HG03457 (cell line): ENCODE data around the gene LHX4.

Source experiments
- ATAC-seq: cut with Tn5 transposase; IDR thresholded peaks from one replicate; pipeline ENCODE4 v1.9.1; 2021; ENCODE audit warnings: moderate number of reproducible peaks; ENCODE audit not compliant: unreplicated experiment

LHX4 gene

DNA sequence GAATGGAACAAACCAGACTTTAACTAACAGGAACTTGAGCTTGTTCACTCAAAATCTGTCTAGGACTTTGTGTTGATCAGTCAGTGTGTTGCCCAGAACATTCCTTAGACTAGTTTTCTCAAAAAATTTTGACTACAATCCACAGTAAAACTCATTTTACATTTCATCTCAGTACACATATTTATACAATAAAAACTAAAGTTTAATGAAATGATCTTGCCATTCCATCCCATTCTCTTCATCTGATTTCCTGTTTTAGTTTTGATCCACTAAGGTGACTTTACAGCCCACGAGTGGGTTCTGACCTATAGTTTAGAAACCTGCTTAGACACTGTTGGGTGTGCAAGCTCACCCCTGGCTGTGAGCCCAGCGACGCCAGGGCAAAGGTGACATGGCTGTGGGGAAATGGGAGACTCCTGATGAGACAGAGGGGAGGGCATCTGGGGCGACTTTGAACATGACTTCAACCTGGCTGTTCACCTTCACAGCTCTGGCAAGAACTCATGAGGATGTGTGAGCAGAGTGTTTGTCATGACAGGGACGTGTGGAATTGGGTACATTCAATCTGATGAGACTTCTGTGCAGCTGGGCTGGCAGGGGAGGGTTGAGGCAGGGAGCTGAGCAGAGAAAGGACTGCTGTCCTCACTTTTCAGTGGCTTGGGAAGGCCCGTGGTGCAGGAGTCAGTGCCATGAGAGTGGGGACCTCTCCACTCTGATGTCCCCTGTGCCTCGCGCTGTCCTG, 40.6 kb downstream of the LHX4 start:
- no peak for ATAC-seq

DNA sequence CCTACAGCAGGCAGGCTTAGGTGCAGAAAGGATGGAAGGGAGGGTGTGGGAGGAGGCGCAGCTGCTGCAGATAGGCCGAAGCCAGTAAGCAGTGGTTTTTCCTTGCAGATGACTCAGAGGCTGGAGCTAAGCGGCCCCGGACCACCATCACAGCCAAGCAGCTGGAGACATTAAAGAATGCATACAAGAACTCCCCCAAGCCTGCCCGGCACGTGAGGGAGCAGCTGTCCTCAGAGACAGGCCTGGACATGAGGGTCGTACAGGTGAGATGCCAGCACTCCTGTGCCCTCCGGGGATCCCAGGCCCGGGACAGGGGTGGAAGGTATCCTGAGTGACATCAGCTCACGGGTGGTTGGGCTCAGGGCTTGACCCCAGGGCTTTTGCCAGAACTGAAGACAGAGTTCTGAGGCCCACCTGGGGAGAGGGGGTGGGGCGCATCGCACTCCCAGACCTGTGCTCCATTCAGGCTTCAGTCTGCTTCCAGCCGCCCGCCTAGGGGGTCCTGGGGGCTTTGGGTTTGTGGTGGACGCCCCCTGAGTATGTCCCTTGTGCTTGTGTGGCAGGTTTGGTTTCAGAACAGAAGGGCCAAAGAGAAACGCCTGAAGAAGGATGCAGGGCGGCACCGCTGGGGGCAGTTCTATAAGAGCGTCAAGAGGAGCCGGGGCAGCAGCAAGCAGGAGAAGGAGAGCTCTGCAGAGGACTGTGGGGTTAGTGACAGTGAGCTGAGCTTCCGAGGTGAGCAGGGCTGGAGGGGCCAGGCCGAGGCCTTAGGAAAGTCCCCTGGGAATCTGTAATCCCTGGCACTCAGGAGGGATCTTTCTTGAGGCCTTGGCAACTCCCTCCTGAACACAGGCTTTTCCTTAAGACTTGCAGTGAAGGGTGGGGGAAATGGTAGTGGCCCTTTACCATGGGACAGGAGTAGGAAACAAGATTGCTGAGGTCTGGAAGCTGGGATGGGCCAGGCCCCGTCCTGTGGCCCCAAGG, 41.5 kb downstream of the LHX4 start:
- ATAC-seq: no peak

DNA sequence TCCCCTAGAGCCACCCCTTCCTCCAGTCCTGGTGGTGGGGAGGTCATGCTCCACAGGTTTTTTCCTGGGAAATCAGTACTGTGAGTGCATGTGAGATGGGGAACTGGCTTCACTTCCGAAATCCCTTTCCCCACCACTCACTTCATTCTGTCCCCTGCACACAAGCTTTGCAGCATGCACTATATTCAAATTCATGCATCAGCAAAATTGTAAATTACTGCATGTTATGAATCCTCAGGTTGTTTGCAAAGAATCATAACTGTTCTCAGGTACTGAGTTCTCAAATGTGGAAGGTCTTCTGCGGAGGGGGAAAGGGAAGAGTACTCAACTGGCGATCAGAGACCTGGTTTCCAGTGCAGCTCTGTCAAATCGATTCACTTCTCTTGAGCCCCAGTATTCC, 42.3 kb downstream of the LHX4 start:
- ATAC-seq: no peak

DNA sequence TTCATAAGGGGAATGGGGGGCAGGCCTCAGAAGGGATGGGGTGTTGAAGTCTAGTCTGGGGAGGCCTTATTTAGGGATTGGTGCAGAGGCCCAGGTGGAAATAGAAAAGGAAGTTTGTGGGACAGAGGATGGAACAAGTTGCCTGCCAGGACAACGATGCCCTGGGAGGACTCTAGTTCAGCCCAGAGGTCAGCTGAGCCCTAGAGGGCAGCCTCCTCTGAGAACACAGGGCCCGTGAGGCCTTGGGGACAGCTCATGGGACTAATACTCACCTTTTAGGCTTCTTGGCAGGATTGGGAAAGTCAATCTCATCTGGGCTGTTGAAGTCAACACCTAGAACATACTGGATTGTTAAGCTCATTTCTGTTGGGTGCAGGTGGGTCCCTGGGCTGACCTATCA, 43.0 kb downstream of the LHX4 start:
- ATAC-seq: no peak

DNA sequence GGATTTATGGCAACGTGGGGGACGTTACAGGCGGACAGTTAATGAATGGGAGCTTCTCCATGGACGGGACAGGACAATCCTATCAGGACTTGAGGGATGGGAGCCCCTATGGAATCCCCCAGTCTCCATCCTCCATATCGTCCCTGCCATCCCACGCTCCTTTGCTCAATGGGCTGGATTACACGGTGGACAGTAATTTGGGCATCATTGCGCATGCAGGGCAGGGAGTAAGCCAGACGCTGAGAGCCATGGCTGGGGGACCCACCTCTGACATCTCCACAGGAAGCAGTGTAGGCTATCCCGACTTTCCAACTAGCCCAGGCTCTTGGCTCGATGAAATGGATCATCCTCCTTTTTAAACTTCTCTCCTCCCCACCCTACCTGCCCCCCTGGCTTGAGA, 44.2 kb downstream of the LHX4 start:
- no peak for ATAC-seq

DNA sequence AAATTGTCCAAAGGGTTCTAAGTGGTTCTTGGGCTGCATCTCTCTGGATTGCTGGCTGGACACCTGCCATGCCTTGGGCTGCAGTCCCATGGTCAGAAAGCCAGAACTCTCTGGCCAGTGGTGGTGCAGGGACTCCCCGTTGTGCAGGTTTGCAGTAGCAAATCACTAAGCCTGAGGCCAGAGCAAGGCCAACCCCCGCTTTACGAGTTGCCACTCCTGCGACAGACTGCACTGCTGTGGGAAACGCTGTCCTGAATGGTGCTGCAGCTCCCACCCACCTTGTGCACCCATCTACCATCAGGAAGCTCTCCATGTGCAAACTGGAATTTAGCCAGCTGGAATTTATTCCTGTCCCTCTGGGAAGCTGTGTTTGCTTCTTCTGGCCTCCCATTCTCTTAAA, 45.7 kb downstream of the LHX4 start:
- ATAC-seq: no peak

DNA sequence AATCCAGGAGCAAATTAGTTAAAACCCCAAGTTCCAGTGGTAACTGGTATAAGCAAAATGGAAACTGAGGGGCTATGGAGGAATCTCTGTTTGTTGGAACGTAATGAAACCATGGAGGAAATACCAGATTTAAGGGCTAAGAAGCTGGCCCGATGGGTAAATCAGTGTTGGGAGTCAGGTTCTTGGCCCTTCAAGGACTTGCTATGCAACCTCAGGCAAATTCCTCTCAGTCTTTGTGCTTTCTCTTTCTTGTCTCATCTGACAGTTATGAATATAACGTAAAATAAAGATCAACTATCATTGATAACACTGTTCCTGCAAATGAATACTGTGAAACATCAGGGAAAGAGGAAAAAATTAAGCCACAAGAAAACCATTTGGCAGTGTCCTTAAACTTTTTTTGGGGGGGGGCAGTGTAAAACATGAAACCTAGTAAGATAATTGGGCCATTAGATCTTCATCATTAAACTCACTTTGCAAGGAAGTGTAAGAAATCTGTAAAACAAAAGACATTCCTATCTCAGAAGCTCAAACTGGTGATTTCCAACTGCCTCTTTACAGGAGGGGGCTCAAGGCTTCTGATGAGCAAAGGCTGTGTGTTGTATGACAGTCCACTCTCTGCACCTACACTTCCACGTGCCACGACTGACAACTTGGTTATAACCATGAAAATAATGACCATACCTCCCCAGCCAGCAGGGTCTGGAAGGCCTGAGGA, 47.6 kb downstream of the LHX4 start:
- no peak for ATAC-seq

DNA sequence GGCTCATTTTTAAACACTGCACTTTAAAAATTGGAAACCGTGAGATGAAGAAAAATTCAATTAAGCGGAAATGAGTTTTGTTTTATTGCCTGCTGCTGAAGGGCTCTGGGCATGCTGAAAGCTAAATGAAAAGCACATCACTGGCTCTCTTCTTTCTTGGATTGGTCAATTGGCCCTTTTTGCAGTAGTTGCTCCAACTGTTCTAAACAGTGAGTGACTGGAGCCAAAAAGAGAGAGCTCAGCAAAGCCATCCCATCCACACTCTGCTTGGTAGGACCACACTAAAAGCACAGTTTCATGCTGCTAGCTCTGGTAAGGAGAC, 48.1 kb downstream of the LHX4 start:
- ATAC-seq: no peak

DNA sequence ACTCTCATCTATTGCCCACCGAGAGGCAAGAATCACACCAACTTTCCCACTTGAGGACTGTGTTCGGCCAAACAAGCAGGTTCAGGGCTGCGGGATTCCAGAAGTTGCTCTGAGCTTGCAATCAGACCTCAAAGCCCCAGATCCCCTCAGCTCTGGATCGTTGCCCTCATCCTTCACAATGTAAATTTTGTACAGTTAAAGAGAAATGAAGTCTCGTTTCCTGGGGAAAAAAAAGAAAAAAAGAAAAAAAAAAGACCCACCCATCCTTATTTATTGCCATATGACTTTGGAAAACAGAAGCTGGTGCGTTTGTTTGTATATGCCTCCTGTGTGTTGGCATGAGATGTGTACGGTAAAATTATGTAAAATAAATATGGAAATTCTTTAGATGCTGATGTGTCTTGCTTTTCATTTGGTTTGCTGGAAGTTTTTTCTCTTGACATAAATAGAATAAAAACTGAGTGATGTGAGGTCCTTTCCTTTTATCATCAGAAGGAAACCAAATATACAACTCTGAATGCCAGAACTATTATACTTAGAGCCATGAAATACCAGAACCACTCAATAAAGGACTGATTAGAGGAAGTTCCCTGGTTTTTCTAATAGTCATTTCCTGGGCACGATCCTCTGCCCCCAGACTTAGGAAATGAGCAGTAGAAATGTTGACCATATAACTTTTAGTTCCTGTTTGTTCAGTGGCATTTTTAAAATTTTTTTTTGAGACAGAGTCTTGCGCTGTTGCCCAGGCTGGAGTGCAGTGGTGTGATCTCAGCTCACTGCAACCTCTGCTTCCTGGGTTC, 48.7 kb downstream of the LHX4 start:
- no peak for ATAC-seq

DNA sequence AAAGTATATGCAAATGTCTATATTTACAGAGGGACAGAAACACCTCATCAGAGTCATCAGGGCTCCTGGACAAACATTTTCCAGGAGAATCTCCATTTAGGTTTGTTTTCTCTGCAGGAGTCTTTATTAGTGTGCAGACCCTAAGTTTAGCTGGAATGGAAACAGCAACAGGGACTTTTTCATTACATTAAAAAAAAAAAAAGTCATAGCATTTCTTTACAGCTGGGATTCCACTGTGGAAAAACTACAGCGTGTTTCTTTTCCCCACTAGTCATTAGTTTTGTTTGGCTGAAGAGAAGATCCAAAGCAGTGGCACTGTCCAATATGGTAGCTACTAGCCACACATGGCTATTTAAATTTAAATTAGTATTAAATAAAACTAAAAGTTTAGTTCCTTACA, 49.6 kb downstream of the LHX4 start:
- ATAC-seq: no peak

DNA sequence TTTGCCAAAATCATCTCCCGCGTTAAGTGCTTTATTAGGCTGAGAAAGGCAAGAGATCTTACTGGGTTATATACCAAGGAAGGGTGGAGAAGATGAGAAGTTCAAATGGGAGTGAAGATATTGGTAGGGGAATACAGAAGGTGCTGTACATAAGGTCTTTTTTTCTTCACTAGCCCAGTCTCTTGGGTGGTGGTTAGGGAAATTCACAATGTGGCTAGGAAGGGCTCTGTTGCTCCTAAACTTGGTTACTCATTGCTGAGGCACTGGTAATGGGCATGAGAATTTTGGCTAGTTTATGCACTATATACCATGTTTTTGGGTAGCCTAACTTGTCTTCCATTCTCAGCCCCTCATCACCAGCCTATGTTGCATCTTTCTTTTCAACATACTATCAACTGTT, 50.6 kb downstream of the LHX4 start:
- ATAC-seq: no peak

DNA sequence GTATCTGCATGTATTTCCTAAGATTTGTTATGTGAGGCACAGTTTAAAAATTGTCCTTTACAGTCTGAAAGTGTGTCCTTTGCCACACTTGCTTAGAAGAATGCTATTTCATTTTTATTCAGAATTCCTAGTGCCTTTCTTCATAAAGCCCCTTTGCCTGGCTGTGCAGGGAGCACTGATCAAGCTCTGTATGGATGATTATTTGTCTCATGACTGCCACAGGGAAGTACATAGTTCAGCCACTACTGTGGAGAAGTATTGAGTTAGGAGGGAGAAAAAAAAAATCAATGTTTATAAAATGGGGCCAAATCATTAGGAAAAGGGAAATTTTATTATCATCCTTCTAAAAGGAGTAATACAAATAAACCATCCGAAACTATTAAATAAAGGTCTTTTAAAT, 51.4 kb downstream of the LHX4 start:
- no peak for ATAC-seq

DNA sequence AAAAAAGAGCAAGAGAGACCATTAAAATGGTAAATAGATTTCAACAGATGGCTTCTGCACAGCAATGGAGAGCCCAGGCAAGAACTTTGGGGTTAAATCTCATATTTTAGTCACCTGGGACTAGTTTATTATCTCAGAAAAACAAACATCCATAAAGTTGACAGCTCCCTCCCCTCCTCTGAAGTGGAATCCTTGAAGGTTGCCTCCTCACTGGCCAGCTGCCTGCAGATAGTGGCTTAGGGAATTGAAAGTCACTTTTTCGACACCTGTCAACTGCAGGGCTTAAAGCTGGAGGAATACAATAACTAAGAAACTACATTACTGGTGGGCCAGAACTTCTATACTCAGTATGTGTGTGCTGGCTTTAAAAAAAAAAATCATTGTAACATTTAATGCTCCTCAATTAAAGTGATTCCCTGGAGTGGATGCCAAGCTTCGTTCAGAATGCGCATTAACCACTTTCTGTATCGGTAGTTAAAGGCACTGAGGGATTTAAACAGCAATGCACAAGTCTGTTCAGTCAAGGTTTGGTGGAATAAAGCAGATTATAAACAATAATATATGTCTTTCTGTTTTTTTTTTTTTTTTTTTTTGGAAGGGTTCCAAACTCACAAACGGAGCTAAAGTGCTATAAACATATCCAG, 52.5 kb downstream of the LHX4 start:
- ATAC-seq: no peak

DNA sequence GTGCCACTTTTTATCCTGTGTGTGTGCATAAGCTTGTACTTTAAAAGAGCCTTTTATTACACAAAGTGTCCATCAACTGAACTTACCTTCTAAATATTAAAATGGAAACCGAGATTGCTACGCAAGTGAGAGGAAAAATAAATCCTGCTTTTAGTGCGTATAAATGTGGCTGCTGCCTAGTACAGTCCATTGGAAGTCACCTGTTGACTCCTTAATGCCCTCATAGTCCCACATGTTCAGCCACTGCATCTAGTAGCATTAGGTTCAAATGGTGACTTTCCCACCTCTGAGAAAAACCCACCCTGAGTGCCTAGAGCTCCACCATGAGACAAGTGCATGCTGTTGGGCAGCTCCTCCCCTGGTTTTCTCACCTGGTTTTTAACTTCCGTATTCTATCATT, 53.0 kb downstream of the LHX4 start:
- ATAC-seq: no peak

DNA sequence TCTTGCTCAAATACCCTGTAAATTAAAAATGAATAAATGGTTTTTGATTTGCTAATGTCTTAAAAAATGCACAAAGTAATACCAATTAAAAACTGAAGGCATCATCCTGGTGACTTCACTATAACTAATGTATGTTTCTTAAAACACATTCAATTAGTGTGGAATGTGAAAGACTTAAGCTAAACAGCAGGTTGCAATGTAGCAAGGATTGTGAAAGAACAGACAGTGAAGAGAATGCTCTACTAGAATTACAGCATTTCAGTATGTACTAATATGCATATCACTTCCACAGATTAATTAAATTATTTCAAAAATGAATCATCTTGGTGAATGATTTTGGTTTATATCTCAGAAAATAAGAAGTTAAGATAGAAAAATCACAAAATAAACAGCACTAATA, 56.4 kb downstream of the LHX4 start:
- no peak for ATAC-seq

DNA sequence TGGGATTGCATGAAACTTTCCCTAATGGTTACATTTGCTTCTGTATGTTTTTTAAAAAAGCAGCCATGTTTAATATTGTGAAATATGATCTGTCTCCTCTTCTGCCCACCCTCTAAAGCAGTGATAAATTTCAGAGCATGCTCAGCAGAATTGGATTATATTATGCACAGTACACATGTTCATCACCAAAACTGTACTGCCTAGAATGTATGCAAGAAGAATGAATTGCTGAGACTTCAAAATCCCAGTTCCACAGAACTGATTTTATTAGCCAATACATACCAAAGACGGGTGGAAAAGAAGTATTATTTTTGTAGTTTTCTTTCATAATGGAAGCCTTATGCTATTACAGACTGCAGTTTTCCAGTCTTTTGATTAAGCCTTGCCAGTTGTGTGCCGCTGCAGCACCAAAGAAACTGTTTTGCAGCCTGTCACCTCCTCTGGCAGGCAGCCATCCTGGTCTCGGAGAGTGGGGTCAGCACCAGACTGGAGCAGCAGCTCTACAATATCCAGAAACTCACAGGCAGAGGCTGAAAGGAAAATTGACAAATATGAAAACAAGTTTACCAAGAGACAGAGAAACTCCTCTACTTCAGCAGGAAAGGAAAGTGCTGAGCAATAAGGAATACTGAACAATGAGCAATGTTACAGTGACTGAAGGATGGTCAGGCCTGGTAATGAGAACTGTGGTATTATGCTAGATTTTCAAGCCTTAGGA, 58.1 kb downstream of the LHX4 start:
- no peak for ATAC-seq

DNA sequence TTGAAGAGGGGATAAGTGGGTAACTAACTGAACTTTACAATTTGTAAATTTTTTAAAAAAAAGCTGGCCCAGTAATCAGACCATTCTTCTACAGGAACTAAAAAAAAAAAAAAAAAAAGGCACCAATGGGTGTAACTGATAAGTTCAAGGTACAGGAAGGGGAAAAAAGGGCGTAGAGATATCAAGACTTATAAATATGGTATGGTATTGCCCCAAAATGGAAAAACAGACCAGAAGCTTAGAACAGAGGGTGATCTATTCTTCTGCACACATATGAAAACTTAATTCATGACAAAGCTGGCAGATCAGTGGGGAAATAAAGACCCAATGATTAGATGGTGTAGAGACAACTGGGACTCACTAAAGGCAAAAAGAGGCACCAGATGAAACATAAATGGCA, 58.9 kb downstream of the LHX4 start:
- no peak for ATAC-seq

DNA sequence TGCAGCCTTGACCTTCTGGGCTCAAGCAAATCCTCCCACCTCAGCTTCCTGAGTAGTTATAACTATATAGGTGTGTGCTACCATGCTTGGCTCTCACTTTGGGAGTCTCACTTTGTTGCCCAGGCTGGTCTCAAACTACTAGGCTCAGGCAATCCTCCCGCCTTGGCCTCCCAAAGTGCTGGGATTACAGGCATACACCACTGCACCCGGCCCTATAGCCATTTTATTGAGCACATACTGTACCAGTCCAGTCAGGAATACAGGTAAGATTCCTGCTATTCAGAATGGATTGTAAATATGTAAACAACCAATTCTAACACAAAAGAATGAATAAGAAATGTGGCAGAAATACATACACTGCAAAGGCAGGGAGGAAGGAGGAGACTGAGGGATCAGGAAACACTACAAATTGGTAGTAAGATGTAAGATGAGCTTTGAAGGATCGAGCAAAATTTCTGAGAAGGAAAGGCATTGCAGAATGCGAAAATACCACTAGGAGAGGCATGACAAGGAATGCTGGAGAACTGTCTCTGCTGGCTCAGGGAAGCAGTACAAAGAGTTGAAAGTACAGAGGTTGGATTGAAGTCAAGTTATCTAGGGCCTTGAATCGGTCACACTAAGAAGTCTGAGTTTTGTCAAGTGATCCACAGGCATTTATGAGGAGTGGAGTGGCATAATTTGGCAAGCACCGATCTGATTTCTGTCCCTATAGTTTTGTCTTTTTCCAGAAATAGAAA, 60.4 kb downstream of the LHX4 start:
- no peak for ATAC-seq

DNA sequence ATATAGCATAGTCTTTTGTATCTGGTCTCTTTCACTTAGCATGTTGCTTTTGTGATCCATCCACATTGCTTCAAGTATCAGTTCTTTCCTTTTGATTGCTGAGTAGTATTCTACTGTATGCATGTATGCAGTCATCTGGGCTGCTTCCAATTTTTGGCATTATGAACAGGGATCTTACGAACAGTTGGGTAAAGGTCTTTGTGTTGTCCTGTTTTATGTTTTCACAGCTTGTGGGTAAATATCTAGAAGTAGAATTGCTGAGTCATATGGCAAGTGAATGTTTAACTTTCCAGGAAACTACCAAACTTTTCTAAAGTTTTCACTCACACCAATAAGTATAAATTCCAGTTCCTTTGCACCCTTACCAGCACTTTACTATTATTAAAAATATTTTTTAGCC, 60.9 kb downstream of the LHX4 start:
- no peak for ATAC-seq
